GM19438 (cell line): Measurements from ENCODE around the gene GBGT1.

Source experiments
- ATAC-seq: cut with Tn5 transposase; IDR thresholded peaks from one replicate; pipeline ENCODE4 v1.9.1; 2021; ENCODE audit warnings: low read depth; ENCODE audit not compliant: unreplicated experiment

GBGT1 gene

GRCh38 chr9:133117271-133118178 is 46.2 kb downstream of the GBGT1 start:
- no peak for ATAC-seq

GRCh38 chr9:133116346-133117231 is 47.1 kb downstream of the GBGT1 start:
- ATAC-seq: no peak

- ATAC-seq: peak; percentile 65
Measured at GRCh38 chr9:133115604-133116345, 47.9 kb downstream of the GBGT1 start.

- no peak for ATAC-seq
Measured at GRCh38 chr9:133114886-133115603, 48.7 kb downstream of the GBGT1 start.

GRCh38 chr9:133113949-133114885 is 49.5 kb downstream of the GBGT1 start:
- no peak for ATAC-seq

GRCh38 chr9:133113163-133113948 is 50.4 kb downstream of the GBGT1 start:
- ATAC-seq: no peak

- no peak for ATAC-seq
Measured at GRCh38 chr9:133112663-133113026, 51.1 kb downstream of the GBGT1 start.

GRCh38 chr9:133111808-133112662 is 51.7 kb downstream of the GBGT1 start:
- no peak for ATAC-seq

GRCh38 chr9:133109931-133110650 is 53.6 kb downstream of the GBGT1 start:
- ATAC-seq: no peak

- ATAC-seq: no peak
Measured at GRCh38 chr9:133108794-133109641, 54.7 kb downstream of the GBGT1 start.

GRCh38 chr9:133107961-133108793 is 55.5 kb downstream of the GBGT1 start:
- no peak for ATAC-seq

GRCh38 chr9:133107245-133107722 is 56.4 kb downstream of the GBGT1 start:
- no peak for ATAC-seq

- ATAC-seq: no peak
Measured at GRCh38 chr9:133106511-133107244, 57.0 kb downstream of the GBGT1 start.

GRCh38 chr9:133105461-133105770 is 58.3 kb downstream of the GBGT1 start:
- no peak for ATAC-seq
